Bronchial epithelial cell (primary cell): ENCODE results near the gene ZMYND10. TPM values are rescaled to one million over a fixed set of nuclear protein-coding genes. Genes with fewer than 3 reads are reported as not detected.

Experiments
- DNase-seq: peaks from one replicate; pipeline ENCODE4 v3.0.0-alpha.2; 2010; ENCODE audit warnings: low read depth
- FAIRE-seq: peaks from 2 replicates; lab custom pipeline; 2011; peaks lifted over from hg19 to GRCh38; lab: Jason Lieb, UNC
- H3K27me3 ChIP-seq: 2 replicates; pipeline ENCODE4 v1.5.1; 2011; ENCODE audit warnings: low read length; ENCODE audit not compliant: control insufficient read depth, insufficient read depth
- H3K36me3 ChIP-seq: 2 replicates; pipeline ENCODE4 v1.5.1; 2011; ENCODE audit warnings: low read length; ENCODE audit not compliant: control insufficient read depth, insufficient read depth
- H3K4me3 ChIP-seq: 2 replicates; pipeline ENCODE4 v1.5.1; 2011; ENCODE audit warnings: mild to moderate bottlenecking, low read depth, low read length, control low read depth
- total RNA-seq: library from RNA; depleted of rRNA; stranded (reverse); fragments of >200 nt; gene quantifications from 2 replicates; pipeline ENCODE4 v1.2.1, GENCODE V29; 2014
- TF ChIP-seq, protein P1 (sequence below): IDR thresholded peaks from 2 replicates; pipeline ENCODE4 v1.5.1; 2011; ENCODE audit warnings: mild to moderate bottlenecking, moderate library complexity, low read length, control low read depth, inconsistent platforms; ENCODE audit not compliant: insufficient read depth, severe bottlenecking

ZMYND10 gene
- total RNA-seq, 1 donor from 2014 or later: 0.53 TPM

DNA sequence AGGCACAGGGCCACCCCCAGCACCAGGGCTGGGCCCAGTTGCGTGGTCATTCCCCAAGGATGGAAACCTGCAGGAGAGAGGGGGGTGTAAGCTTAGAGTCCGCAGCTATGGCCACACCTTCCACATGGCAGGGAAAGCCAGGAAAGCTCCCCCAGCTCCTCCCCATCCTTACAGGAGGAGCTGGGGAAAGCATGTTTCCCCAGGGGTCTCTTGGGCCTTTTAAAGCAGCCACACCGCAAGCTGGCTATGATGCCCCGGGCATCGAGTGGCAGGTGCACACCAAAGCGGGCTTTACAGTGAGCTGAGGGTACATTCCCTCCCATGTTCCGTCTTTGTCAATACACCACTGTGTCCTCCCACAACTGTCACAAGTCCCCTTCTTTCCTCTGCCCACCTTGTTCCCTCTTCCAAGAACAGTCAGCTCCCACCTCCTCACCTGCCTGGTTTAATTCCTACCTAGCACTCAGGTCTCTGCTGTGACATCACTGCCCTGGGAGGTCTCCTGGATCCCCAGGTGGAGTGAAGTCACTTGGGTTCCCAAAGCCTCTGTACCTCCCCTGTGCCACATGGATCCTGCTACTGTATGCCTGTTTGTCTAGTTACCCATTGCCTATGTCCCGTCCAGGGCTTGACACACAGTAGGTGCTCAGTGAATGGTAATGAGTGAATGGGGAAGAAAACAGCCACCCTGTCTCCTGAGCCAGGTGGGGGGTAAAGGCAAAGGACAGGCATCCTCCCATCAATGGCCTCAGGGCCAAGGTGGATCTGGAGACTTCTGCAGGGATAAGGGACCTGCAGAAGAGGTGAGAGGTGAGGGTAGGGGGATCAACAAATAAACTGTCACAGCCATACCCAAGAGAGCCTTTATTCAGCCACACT lies 49.7 kb downstream of the ZMYND10 start:
- DNase-seq: no peak
- FAIRE-seq: no peak

GRCh38 chr3:50294492-50295403 lies 50.8 kb downstream of the ZMYND10 start:
- no peak overlapping the region for H3K4me3 ChIP-seq
- FAIRE-seq (no peak), DNase-seq (no peak)
- no peaks in the 10 kb centered on the region for H3K27me3 ChIP-seq
- TF ChIP-seq, protein P1, sequence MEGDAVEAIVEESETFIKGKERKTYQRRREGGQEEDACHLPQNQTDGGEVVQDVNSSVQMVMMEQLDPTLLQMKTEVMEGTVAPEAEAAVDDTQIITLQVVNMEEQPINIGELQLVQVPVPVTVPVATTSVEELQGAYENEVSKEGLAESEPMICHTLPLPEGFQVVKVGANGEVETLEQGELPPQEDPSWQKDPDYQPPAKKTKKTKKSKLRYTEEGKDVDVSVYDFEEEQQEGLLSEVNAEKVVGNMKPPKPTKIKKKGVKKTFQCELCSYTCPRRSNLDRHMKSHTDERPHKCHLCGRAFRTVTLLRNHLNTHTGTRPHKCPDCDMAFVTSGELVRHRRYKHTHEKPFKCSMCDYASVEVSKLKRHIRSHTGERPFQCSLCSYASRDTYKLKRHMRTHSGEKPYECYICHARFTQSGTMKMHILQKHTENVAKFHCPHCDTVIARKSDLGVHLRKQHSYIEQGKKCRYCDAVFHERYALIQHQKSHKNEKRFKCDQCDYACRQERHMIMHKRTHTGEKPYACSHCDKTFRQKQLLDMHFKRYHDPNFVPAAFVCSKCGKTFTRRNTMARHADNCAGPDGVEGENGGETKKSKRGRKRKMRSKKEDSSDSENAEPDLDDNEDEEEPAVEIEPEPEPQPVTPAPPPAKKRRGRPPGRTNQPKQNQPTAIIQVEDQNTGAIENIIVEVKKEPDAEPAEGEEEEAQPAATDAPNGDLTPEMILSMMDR: no peak
- peaks cover 10% of the 10 kb centered on the region for H3K36me3 ChIP-seq

More for the DNA sequence above, 49.7 kb downstream of the ZMYND10 start:
- H3K27me3 ChIP-seq: no peaks in the 10 kb centered on the region
- TF ChIP-seq, protein P1: no peak
- H3K4me3 ChIP-seq: no peak overlapping the region
- H3K36me3 ChIP-seq: peaks cover 1% of the 10 kb centered on the region

DNA sequence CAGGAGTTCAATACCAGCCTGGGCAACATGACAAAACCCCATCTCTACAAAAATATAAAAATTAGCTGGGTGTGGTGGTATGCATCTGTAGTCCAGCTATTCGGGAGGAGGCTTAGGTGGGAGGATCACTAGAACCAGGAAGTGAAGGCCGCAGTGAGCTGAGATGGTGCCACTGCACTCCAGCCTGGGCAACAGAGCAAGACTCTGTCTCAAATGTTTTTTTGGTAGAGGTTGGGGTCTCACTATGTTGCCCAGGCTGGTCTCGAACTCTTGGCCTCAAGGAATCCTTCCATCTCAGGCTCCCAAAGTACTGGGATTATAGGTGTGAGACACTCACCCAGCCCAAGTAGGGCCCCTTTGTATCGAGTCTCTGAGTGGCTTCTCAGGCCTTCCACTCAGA lies 51.4 kb downstream of the ZMYND10 start:
- FAIRE-seq: no peak
- no peaks in the 10 kb centered on the region for H3K27me3 ChIP-seq
- TF ChIP-seq, protein P1: no peak

GRCh38 chr3:50293079-50293801 lies 52.3 kb downstream of the ZMYND10 start:
- Histone ChIP-seq H3K36me3 (peaks cover 25% of the 10 kb centered on the region), H3K4me3 (no peak overlapping the region), H3K27me3 (no peaks in the 10 kb centered on the region)
- TF ChIP-seq, protein P1: no peak
- FAIRE-seq (peak; percentile 18), DNase-seq (no peak)

More for the DNA sequence above, 51.4 kb downstream of the ZMYND10 start:
- no peak for DNase-seq
- H3K4me3 ChIP-seq: no peak overlapping the region
- H3K36me3 ChIP-seq: peaks cover 16% of the 10 kb centered on the region
